HG02642 (cell line): ENCODE data around the gene SPOCK2.

Source experiments
- ATAC-seq: cut with Tn5 transposase; IDR thresholded peaks from one replicate; pipeline ENCODE4 v1.9.1; 2021; ENCODE audit warnings: mild to moderate bottlenecking; ENCODE audit not compliant: unreplicated experiment, poor library complexity

The SPOCK2 gene

DNA sequence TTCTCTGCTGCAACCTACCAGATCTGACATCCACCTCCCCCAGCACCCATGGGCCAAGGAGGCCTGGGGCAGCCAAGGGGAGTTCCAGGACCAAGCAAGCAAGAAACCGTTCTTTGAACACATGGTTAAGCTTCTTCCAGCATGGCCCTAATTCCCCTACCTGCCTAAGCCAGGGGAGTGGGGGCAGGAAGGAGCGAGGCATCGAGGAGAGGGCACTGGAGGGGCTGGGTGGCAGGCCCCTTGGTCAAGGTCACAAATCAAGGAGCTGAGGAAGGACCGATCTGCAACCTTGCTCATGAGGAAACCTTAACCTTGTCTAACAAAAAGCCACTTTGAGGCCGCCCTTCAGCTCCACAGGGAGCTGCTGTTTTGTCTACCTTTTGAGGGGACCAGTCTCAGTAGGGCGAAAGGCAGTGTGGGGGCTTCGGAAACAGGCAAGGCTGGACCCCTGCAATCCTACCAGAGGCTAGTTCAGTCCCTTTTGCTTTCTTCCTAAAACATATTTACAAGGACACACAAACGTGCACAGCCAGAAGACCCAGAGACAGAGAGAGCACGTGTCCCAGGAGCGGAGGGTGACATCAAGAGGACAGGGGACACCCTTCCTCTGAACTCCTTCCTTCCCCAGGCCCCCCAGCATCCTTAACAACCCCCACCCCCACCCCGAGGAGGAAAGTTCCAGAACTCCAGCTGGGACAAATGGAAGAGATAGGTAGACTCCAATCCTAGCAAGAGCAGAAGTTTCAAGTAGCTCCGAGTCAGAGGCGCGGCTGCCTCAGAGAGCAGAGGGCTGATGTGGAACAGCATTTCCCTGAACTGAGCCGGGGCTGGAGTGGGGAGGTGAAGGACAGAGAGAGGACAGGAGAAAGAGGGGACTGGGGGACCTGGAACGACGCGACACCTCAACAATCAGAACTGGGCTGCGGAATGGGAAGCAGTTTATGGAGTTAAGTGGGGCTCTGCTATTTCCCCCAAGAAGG lies 28.2 kb downstream of the SPOCK2 start:
- no peak for ATAC-seq

DNA sequence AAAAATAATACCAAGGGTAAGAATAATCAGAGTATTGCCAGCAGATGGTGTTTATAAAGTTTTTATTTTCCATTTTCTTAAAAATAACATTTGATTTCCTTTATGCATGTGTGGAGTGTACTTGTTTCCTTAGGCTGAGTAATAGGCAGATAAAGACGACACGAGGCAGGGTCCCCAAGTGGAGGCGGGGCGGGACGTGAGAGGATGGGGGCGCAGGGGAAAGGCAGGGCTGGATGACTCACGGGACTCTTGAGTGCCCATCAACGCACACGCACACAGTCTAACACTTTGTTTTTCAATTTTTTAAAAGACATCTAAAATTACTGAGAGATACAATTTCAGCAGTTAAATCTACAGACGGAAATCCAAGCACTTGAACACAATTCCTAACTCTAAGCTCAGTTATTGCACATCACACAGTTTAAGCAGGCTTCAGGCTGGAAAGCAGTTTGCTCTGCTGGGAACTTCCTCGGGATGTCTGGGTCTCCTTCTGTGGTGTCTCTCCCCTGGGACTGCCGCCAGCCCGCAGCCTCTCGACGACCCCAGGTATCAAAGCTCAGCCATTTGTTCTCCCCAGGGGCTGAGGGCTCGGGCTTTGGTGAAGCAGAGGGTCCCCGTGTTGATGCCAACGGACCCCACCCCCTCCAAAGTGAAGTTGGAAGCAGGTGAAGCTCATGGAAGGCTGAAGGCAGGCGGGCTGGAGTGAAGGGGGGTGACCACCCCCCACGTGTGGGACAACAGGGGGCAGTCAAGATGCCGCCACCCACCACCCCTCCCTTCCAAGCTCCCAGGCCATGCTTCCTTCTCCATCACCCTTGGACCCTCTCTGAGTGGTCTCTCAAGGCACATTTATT lies 29.1 kb downstream of the SPOCK2 start:
- no peak for ATAC-seq

DNA sequence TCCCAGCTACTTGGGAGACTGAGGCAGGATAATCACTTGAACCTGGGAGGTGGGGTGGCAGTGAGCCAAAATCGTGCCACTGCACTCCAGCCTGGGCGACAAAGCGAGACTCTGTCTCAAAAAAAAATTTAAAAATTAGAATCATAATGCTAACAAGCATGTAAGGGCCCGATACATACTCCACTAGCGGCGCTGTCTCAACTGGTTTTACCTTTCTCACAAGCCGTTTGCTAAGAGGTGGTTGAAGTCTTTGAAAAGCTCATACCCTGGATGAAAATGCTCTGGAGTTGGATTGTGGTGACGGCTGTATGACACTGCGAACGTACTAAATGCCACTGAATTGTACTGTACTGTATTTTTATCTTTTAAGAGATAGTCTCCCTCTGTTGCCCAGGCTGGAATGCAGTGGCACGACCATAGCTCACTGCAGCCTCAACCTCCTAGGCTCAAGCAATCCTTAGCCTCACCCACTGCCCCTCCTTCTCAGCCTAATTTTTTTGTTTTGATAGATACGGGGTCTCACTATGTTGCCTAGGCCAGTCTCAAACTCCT lies 29.9 kb downstream of the SPOCK2 start:
- ATAC-seq, result no peak

DNA sequence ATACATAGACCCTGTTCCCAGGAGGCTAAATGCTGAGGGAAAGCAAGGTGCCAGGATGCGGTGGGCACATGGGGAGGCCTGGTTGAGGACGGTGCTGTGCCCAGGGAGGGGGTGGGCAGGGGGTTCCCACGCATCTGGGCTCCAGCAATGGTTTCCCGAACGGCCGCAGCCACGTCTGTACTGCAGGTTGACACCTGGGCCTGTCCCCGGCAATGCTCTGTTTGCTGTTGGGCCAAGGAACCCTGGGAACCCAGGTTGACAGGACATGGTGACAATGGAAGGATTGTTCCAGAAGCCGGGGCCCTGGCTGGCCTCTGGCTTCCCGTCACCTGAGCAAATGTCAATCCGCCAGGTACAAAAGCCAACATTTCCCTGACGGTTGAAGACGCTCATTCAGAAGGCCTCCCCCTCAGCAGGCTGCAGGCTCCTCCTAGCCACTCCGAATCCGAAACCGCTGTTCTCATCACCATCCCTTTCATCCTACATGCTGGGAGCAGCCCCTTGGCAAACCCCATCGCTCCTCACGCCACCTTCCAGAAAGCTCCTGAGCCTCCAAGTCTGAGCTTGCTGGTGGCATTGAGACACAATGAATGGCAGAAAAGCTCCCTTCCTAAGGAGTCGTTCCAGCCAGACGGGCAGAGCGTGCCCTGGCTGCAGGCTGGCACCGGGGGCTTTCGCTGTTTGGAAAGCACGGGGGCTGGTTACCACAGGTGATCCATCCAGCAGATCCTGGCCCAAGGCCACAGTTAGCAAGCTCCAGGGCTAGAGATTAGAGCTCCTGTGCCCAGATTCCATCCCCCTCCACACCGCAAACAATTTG lies 31.2 kb downstream of the SPOCK2 start:
- ATAC-seq, result no peak

- no peak for ATAC-seq
Measured at GRCh38 chr10:72056113-72056512, 32.2 kb downstream of the SPOCK2 start.

DNA sequence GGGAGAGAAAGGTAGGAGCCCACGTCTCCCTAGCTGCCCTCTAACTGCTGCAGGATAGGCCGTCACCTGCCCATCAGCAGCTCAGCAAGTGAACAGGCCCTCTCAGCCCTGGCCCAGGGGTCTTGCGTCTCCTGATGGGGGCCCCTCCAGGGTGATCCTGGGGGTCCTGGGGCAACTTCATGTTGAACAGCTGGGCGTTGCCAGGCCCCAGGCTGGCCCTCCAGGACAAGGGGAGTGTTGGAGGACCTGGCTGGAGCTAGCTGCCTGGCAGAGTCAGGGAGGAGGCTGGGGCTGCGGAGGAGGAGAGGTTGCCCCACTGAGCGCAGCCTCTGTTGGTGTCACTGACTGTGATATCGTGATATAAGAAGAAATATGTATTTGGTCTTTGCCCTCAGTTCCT lies 34.7 kb downstream of the SPOCK2 start:
- ATAC-seq, result no peak

- no peak for ATAC-seq
Measured at GRCh38 chr10:72050873-72051272, 37.5 kb downstream of the SPOCK2 start.

DNA sequence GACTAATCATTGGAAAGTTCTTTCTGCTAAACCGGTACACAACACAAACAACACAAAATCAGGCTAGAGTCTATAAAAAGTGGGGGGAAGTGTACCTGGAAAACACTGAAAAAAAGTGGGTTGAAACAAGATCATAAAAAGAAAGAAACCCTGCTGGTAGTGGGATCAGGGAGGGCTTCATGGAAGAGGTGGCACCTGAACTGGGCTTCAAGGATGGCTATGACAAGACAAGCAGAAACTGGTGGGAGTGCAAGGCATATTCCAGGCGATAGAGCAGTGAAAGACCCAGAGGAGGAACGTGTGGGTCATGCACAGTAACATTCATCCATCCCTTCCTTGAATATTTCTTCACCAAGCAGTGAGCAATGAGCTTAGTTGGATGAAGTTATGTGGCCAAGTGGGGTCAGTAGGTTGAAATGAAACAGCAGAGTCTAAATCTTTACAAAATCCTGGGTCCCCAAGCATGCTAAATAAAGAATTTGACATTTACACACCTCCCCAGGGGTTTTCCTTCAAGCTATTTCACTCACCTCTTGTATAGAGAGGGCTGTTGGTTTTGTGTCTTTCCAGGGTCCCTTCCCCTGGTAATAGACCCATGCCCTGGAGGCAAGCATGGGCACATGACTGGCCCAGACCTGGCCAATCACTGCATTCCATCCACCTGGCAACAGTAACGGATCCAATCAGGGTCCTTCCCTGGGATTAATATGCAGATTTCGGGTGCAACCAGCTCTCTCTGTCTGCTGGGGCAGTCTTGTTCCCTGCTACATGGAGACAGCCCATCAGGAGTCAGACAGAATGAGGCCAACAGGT lies 38.2 kb downstream of the SPOCK2 start:
- no peak for ATAC-seq

GRCh38 chr10:72049472-72049871 lies 38.9 kb downstream of the SPOCK2 start:
- no peak for ATAC-seq

DNA sequence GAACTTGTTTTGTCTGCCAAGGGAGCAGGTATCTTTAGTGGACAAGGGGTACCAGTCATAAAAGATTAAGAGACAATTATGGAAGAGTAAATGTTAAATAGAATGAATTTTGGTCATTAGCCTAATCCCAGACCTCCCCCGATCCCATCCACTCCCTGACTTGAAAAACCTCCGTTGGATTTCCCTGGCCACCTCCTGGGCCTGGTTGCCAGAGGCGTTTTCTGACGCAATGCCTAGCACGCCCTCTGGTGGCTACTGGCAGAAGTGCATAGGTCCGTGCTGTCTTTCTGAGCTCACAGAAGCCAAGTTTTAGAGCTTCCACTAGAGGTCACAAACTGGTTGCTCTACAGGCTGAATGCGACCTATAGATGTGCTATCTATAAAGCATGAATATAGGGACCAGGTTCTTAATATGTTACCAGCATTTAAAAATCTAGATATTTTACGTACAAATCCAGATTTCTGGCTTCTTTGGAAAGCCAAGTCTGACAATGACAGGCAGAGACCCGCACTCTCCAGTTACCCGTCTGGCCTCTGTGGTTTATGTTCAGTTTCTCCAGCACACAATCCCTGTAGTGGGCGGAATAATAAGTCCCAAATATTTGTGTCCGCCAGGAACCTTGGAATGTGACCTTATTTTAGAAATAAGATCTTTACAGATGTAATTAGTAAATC lies 39.8 kb downstream of the SPOCK2 start:
- ATAC-seq, result peak; percentile 76

GRCh38 chr10:72045586-72045985 lies 42.8 kb downstream of the SPOCK2 start:
- no peak for ATAC-seq

- ATAC-seq, result no peak
Measured at GRCh38 chr10:72044417-72045041, 43.8 kb downstream of the SPOCK2 start.

DNA sequence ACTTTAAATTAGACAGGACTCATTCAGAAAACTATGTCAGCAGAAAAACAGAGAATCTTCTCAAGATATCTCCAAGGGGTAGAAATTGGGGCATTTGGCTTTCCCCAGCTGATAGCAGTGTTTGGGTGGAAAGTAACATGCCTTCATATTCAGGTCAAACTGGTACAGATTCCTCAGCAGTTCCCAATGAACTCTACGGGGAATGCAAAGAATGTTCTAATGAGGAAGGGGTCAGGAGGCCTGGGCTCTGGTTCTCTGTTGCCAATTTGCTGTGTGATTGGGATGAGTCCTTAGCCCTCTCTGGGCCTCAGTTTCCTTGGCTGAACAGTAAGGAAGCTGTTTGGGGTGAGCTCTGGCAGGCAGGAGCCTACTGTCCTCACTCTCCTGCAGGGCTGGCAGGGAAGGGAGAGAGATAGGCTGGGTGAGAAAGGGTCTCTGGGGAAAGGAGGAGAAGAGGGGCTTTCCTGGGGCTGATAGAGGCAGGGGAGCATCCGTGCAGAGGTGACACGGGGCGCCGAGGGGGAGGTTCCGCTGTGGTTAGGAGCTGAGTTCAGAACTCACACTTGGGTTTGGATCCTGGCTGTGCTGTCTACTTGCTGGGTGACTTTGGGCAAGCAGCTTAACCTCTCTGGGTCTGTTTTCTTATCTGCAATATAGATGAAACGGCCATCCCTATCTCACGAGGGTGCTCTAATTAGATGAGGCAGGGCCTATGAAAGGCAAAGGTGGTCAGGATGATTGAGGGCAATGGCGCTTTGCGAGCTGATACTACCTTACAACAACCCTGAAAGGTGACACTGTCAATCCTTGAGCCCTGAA lies 45.1 kb downstream of the SPOCK2 start:
- no peak for ATAC-seq

GRCh38 chr10:72041491-72041890 lies 46.9 kb downstream of the SPOCK2 start:
- no peak for ATAC-seq

DNA sequence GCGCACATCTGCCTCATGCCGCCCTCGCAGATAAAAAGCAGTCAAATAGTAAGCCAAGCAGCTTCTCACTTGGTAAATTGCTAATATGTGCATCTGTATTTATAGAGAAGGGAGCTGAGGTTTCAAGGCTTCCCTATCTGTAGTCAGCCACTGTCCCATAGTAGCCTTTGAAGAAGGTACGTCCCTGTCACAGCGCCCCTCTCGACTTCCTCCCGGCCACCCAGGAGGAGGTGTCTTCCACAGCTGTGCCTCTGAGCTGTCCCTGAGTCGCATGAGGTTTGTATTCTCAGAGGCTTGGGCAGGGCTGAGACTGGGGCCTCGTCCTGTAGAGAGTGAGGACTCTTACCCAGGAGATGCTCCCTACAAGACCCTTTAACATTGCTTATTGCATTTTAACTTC lies 49.0 kb downstream of the SPOCK2 start:
- ATAC-seq, result no peak

DNA sequence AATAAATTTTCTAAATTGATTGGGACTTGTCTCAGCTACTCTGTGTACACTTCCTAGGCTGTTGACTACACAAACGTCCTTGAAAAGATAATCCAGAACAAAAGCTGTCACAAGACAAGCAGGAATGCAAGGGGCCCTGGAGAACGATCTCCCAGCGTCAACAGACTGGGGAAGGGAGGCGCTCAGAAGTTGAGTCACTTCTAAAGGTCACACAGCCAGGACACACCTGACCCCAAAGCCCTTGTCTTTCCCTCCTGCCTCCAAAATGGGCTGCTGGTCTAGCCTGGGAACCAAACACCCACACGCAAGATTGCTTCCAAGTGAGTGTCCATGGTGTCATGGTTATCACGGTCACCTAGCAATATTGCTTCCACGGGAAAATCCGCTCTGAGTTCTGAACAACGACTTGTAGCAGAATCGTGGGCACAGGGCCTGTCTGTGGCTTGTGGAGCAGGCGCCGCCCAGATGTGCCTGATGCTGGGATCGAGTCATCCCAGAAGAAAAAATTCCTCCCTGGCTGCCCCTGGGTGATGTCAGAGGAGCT lies 49.8 kb downstream of the SPOCK2 start:
- ATAC-seq, result no peak

DNA sequence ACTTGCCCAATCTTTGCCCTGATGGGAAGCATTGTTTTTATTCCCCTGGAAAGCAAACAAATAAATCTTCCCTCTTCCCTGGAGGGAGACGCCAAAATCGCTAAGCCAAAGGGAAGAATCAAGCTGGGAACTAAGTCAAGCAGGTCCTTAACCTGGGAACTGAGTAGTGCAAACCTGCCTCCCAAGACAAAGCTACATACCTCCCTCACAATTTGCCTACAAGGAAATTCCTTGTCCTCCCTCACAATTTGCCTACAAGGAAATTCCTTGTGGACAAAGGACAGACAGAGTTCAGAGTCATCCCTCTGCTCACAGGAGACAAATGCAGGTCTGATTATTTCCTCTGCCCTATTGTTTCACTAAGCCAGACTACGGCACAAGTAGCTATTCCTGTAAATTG lies 50.5 kb downstream of the SPOCK2 start:
- ATAC-seq, result no peak
